ENCODE measurements around the gene ENOX1. TPM values are rescaled to one million over a fixed set of nuclear protein-coding genes. Genes with fewer than 3 reads are reported as not detected.

Gene ENOX1
- total RNA-seq, 2 donors from 2014 or later, result 1.3 to 2.4 TPM

GRCh38 chr13:43304449-43304848 lies 482.3 kb downstream of the ENOX1 start:
- Histone ChIP-seq H3K27ac (no peak overlapping the region), H3K27me3 (no peaks in the 10 kb centered on the region), H3K36me3 (no peaks in the 10 kb centered on the region), H3K9me3 (no peaks in the 10 kb centered on the region), H3K4me3 (no peak overlapping the region), H3K4me1 (peaks cover 0 to 22% of the 10 kb centered on the region in 2 donors)
- TF ChIP-seq CTCF (IDR thresholded peaks at IDR 0.05), result no peak
- no peak for DNase-seq (ENCODE audit: low spot score)

GRCh38 chr13:43303033-43303729 lies 483.6 kb downstream of the ENOX1 start:
- no peak overlapping the region for H3K27ac ChIP-seq

DNA sequence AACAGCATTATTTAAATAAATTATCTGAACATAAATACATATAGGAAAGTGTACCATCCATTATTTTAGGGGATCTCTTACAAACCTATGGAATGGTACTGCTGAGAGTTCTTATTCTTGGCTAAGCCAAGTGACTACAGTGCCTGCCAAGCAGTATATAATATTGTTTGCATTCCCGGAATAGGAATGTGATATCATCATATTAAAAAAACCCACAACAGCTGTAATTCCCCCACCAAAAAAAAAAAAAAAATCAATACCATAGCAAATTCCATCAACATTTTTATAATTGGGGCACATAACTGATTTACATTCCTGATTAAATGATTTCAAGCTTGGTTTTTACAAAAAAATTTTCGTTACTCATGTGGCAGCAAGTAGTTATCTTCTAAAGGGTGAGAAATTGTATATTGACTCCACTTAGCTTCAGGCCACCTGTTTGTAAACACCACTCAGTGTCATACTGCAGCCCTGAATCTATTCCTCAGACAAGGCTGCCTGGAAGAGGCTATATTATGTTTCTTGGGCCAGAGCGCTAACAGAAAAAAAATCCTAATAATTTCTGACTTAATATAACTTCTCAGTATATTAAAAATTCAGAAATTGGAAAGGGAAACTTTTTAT lies 485.3 kb downstream of the ENOX1 start:
- no peaks in the 10 kb centered on the region for H3K36me3 ChIP-seq

More at GRCh38 chr13:43303033-43303729, 483.6 kb downstream of the ENOX1 start:
- H3K4me1 ChIP-seq, result peaks cover 0 to 20% of the 10 kb centered on the region in 2 donors
- no peaks in the 10 kb centered on the region for H3K27me3 ChIP-seq
- no peak overlapping the region for H3K4me3 ChIP-seq
- TF ChIP-seq CTCF (IDR thresholded peaks at IDR 0.05), result peak; percentile 19 to 67
- DNase-seq (ENCODE audit: low spot score), result no peak
- H3K9me3 ChIP-seq, result no peaks in the 10 kb centered on the region
- H3K36me3 ChIP-seq, result no peaks in the 10 kb centered on the region

DNA sequence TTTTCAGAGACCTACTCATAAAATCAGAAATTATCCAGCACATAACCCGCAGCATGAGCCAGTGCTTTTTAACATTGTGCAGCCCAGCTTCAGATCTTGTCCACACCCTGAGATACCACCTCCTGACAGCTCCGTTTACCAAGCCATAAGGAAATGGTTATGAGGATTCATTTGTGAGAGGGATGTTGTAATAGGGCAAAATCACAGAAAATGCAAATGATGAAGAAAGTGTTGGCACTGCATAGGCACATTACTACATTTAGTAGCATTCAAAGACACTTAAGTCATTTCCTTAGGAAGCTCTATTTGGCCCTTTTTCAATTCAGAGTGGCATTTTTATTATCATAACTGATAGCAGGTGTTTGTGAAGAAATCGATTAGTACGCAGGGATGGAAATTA lies 485.9 kb downstream of the ENOX1 start:
- no peak for TF ChIP-seq CTCF (IDR thresholded peaks at IDR 0.05)
- Histone ChIP-seq H3K4me3 (no peak overlapping the region), H3K9me3 (no peaks in the 10 kb centered on the region), H3K4me1 (peaks cover 0 to 8% of the 10 kb centered on the region in 2 donors), H3K27ac (no peak overlapping the region), H3K36me3 (no peaks in the 10 kb centered on the region), H3K27me3 (no peaks in the 10 kb centered on the region)
- no peak for DNase-seq (ENCODE audit: low spot score)

More for the DNA sequence above, 485.3 kb downstream of the ENOX1 start:
- no peak for DNase-seq (ENCODE audit: low spot score)
- Histone ChIP-seq H3K4me3 (no peak overlapping the region), H3K27ac (no peak overlapping the region), H3K27me3 (no peaks in the 10 kb centered on the region), H3K4me1 (peaks cover 0 to 8% of the 10 kb centered on the region in 2 donors), H3K9me3 (no peaks in the 10 kb centered on the region)
- no peak for TF ChIP-seq CTCF (IDR thresholded peaks at IDR 0.05)

DNA sequence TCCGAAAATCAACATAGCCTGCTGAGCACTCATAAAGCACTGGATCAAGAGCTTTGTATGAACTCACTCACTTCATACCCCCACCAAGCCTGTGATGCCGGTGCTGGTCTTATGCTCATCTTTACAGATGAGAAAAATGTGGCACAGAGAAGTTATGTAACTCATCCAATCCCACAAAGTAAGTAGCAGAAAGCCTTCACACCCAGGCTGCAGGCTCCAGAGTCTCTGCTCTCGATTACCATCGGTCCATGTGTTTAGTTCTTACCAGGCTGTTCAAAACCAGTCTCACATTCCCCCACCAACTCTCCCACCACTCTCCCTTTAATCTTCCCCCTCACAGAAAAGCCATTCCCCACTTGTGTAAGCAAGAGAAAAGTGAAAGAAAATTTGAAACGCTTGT lies 487.4 kb downstream of the ENOX1 start:
- no peak for TF ChIP-seq CTCF (IDR thresholded peaks at IDR 0.05)
- no peak overlapping the region for H3K4me3 ChIP-seq
- H3K36me3 ChIP-seq, result no peaks in the 10 kb centered on the region
- H3K27me3 ChIP-seq, result no peaks in the 10 kb centered on the region
- no peak overlapping the region for H3K27ac ChIP-seq
- no peak for DNase-seq (ENCODE audit: low spot score)
- H3K4me1 ChIP-seq, result peaks cover 0 to 8% of the 10 kb centered on the region in 2 donors
- H3K9me3 ChIP-seq, result no peaks in the 10 kb centered on the region
